Stimulated activated CD8-positive, alpha-beta memory T cell treated with anti-CD3 and anti-CD28 coated beads, Interleukin-7, amount 100 ng/mL, for 1 hour (primary cell): ENCODE results near the gene LAMB2.

ENCODE experiments used
- DNase-seq, 2 donors: peaks; one replicate each; pipeline ENCODE4 v3.0.0-alpha.2; 2020; ENCODE audit warnings: low read depth in 2 of 2

LAMB2 gene

DNA sequence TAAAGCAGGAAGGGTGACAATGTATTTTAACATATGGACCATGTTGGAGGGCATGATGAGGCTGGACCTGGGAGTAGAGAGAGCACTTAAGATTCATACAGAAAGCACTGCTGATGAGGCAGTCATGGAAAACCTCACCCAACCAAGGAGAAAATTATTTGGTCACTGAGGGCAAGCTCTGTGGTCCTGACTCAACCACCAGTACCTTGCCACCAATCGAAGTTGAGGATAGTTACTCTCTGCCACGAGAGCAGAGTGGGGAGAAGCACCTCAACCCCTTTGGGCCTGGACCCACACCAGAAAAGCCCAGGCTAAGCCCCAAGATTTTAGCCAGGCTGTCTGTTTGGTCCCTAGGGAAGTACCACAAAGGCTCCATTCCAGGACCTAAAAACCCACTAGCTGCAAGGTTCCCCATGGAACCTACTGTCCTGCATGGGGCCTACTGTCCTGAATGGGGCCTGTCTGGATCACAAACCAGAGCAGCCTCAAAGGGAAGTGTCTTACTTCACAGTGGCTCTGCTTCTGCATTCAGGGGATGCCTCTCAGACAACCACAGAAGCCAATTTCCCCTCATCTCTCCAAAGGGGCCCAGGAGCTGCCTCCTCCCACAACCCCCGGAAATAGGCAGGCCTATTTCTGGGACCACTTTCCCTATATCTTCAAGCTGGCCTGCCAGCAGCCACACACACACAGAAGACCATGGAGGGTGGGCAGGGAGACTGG is 29.1 kb upstream of the LAMB2 start:
- no peak for DNase-seq

DNA sequence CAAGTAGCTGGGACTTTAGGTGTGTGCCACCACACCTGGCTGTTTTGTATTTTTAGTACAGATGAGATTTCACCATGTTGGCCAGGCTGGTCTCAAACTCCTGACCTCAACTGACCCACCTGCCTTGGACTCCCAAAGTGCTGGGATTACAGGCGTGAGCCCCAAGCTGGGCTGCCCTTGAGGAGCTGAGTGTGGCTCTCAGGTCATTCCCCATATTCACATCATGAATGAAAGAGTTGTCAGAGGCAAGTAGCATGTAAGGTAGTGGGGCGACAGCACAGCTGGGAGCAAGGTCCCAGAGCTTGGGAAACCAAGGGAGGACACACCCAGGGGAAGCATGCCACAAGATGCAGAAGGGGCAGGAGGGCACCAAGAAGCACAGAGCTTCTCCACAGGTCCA is 28.3 kb upstream of the LAMB2 start:
- DNase-seq, result no peak

DNA sequence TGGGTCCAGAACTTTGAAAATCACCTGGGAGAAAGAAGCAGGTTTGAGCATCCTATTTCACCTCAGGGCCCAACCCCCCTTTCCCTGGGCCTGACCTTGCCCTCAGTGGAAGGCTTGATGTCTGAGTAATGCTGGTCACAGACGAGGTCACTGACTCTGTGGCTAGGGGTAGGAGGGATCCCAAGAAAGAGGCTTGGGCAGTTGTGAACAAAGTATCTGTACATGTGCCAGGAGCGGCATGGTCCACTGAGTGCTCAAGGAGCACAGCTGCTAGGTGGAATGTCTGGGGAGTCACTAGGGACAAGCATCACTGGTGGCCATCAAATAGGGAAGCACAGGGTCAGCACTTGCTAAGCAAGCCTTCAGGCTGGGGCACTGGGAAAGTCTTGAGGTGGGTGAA is 25.9 kb upstream of the LAMB2 start:
- DNase-seq, result no peak

DNA sequence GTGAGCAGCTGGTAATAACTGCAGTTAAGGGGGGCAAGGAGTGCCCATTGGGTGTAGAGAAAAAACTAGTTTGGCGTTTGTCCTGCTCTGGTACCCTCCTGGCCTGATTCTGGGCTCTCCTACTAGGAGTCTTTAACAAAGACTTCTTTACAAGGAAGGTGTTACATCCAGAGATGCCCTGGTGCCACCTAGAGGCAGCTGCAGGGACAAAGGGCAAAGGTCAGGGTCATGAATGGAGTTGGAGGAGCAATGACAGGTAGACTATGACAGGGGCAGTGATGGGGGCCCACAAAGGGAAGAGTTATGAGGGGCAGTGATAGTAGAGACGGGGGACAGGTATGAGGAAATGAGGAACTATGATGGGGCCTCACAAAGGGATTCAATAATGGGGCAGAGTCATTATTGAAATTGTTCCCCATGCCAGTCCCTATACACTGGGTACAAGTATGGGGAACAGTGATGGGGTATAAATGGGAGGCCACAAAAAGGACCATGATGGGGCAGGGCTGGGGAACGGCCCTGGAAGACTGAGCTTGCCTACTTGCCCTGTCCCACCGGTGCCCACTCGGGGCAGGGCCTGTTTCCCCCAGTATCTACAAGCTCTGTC is 25.4 kb upstream of the LAMB2 start:
- peak in 1 of 2 donors; percentile 34 for DNase-seq

DNA sequence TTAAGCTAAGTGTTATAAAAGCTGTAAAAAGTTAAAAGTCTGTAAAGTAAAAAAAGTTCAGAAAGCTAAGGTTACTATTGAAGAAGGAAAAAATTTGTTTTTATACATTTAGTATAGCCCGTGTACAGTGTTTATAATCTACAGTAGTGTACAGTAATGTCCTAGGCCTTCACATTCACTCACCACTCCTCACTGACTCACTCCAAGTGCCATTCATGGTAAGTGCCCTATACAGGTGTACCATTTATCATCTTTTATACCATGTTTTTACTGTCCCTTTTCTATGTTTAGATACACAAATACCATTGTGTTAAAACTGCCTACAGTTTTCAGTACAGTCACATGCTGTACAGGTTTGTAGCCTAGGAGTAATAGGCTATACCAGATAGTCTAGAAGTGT is 24.4 kb upstream of the LAMB2 start:
- DNase-seq, result no peak

DNA sequence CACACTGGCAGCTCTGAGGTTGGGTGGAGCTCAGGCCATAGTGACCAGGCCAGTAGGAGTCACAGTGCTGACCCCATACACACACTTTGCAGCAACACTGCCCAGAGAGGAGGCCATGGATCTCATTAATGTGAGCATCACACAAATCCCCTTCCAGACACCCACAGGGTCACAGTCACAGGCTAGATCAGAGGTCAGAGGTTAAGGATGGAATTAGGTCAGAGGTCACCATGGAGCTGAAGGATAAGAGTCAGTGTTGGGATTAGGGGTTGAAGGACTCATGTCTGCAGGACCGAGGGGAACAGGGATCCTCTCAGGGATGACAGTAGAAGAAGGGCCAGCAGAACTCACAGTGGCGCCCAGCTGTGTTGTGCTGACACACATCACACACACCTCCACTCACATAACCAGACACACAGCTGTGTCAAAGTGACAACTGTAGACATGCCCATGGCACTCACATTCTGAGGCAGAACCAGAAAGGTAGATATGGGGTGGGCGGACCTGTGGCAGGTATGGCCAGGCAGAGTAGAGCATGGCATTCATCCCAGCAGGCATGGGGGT is 20.6 kb upstream of the LAMB2 start:
- DNase-seq, result no peak

DNA sequence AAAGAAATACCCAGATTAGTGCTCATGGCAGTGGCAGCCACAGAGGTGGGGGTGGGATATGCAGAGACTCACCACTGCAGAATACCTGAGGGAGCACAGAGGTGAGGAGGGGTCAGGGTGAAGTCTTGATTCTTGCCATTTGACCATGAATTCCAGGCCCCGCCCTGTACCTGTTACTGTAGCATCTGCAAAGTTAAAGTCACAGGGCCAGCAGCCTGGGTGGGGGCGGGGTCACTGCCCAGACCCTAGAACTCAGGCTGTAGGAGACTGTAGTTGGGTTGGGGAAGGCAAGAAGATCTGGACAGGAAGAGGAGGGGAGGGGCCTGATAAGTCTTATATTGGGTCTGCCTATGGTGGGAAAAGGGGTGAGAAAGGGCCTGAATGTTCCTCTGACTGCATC is 18.8 kb upstream of the LAMB2 start:
- no peak for DNase-seq

DNA sequence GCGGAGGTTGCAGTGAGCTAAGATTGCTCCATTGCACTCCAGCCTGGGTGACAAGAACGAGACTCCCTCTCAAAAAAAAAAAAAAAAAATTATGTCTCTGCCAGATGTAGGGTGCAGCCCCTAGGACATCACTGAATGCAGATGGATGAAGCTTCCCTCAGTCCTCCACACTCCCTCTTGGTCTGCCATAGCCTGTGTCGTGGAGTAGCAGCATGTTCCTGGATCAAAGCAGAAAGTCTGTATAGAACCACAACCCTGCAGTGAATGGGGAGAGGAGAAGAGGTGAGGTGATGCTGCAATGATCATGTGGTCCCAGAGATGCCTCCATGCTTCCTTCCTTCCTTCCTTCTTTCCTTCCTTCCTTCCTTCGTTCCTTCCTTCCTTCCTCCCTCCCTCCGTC is 15.3 kb upstream of the LAMB2 start:
- no peak for DNase-seq

DNA sequence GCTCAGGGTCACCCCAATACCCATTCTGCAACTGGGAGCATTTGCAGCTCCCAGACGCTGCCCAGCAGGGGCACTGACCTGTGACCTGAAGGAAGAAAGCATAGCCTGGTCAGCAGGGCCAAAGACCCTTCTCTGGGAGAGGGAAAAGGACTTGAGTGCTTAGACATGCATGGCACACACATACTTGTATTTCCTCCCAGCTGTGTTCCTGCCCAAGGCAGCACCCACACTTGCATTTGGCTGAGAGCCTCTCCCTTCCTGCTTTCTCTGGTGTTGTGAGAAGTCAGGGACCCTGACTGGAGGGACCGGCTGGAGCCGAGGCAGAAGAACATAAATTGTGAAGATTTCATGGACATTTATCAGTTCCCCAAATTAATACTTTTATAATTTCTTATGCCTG is 7.2 kb upstream of the LAMB2 start:
- DNase-seq, result no peak

DNA sequence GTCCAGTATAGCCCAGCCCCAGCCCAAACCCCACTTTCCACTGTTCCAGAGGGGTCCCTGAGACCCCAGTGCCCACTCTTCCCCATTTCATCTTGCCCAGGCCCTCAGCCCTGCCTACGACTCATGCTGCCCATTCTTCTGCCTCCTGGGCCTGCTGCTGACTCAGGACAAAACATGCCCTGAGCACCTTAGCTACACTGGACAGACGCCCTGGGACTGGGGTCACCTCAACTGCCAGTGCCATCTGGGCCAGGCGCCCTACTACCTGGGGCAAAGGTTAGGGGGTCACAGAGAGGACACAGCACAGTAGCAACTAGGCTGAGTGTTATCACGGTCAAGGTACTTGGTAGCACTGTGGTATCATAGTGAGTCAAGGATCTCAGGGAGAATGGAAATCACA is 2.6 kb upstream of the LAMB2 start:
- DNase-seq, result no peak

DNA sequence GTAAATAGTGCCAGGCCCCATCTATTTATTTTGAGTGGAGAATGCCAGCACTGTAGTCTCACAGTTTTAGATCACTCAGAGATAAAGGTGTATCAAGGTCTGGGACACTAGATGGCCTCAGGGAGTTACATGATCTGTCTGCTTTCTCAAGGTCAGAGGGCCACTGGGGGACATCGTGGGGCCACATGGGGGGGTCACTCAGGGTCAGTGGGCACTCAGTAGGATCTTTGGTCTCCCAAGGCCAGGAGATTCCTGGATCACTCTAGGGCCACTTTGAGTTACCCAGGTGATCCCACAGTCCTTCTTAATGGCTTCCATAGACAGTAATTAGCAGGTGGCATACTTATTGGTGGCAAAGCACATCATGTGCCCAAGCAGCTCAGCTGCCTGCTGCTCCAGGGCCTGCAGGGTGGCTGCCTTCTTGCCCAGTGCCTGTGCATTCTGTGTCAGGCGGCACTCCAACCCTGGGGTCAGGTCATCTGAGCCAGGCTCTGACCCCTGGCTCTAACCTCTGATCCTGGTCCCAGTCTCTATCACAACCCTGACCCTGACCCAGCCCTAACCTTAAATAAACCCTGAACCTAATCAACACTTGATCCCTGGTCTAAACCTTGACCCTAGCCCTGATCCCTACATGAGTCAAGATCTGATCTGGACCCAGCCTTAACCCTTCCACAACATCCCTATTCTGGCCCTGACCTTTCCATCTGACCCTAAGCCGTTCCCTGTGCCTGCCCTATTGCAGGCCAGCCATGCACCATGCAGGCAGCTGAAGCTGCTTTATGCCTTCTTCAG is 1.8 kb upstream of the LAMB2 start:
- DNase-seq, result no peak

DNA sequence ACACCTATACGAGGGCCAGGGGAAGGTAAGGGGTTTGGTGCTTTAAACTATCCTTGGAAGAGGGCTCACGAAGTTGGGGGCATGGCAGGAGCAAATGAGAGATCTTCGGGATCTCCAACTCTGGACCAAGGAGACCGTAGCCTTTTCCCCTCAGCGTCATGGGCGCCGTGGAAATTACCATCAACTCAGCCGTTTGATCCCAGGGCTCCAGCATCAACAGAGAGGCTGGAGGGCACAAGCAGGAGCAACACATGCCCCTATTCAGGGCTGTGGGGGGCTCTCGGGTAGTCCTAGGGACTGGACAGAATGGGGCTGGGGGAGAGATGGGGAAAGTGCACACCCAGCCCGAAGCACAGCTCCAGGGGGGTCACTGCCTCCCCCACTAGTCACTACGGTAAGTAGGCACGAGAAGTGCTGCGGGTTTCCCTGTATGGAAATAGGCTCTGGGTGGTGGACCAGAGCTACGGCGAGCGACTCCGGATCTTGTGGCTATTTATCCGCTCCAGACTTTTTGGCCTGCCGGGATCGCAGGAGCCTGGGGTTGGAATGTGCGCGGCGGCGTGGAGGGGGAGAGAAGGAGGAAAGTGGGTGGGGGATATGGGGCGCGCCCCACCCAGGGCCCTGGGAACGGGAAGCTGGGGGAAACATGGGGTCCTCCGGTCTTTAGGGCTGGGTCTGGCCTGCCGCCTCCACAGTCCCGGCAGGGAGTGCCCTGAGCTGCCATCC is 539 bp upstream of the LAMB2 start:
- DNase-seq, result no peak

DNA sequence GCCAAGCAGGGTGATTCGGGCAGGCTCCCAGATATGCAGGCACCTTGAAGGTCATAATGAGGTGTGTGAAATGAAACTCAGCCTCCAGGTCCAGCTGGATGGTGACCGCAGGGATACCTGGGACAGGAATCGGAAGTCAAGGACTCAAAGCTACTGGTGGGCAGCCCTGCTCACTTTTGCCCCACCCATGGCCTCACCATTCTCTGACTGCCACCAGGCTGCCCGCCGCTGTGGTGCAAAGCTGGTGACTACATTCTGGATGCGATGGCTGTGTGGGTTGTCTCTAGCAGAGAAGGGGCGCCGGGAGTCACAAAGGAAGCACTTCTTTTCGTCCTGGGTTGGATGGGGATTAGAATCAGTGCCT is 795 bp downstream of the LAMB2 start:
- DNase-seq, result no peak

DNA sequence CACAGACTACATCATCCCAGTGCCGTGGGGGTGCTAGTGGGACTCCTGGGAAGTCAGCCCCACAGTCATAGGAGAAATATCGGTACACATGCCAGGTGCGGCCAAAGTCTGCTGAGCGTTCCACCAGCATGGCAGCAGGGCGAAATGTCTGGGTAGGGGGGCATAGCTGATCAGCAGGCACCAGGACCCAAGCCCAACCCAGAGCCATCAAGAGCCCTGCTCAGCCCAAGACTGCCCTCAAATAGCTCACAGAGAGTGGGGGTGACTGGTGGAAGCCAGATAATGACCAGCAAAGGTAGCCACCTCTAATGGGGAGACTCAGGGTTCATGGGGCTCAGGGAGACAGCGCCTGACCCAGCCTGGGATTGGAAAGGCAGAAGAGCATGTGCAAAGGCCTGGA is 1.3 kb downstream of the LAMB2 start:
- no peak for DNase-seq

DNA sequence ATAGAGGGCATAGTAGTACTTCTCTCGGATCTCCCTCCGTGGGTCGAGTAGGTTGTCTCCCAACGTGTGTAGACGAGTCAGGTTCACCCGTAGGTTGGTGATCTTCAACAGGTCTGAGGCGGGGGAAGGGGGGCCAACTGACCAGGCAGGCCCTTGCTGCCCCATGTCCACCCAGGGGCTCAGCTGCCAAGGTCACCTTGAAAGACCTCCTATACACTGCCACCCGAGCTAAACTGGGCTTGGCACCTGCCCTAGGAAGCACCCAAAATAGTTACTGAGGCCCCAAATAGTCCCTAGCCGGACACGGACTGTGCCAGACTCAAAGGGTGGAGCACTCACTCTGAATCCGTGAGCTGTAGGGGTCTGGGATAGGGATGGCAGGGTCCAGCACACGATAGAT is 1.8 kb downstream of the LAMB2 start:
- no peak for DNase-seq

DNA sequence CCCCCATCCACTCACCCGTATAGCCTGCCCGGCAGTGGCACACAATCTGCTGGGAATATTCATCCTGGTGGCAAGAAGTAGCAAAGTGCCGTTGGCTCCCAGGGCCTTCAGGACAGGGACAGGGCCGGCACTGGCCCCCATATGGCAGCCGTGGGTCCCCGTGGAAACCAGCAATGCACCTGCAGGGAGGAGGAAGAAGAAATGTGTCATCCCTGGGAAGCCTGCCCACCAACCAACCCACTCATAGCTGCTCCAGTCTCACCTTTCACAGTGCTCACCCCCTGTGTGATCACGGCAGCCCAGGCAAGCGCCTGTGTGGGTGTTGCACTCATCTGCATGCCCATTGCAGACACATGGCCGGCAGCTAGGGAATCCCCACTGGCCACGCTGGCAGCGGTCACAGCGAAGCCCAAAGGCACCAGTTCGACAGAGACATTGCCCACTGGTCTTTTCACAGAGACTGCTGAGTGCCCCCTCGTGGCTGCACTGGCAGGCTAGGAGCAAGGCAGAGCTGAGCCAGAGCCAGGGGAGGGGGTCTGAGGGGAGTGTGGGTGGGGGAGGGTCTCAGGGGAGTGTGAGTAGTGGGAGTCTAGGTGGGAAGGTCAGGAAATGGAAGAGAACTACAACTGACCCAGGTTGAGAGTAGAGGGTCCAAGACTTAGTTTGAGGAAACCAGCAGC is 7.7 kb downstream of the LAMB2 start:
- DNase-seq, result no peak

DNA sequence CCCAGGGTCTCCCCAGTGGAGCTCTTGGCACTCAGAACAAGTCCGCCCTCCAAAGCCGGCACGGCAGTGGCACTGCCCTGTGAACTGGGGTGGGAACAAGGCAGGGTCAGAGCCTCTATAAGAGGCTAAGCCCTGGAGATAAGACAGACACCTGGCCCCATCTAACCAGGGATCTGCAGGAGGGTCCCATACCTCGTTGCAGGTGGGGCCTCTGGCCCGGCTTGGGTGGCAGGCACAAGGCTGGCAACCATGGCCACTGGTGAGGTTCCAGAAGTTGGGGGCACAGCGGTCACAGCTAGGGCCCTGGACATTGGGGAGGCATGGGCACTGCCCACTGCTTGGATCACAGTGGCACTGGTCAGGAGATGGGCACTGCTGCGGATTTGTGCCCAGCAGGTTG is 8.6 kb downstream of the LAMB2 start:
- DNase-seq, result no peak

DNA sequence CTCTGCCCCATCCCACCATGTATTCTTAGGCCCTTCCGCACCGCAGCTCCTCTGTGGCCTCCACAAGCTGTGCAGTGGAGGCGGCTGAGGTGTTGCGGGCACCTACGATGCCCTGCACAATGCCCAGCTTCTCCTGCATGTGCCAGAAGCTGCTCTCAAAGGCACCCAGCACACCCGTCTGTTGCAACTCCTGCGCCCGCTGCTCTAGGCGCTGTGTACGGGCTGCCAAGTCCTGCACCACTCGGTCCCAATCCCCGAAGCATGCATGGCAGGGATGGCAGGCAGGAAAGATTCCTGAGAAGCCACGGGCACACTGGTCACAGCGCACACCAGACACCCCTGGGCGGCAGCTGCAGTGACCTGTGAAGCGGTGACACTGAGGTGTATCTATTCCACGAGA is 9.2 kb downstream of the LAMB2 start:
- DNase-seq, result no peak

DNA sequence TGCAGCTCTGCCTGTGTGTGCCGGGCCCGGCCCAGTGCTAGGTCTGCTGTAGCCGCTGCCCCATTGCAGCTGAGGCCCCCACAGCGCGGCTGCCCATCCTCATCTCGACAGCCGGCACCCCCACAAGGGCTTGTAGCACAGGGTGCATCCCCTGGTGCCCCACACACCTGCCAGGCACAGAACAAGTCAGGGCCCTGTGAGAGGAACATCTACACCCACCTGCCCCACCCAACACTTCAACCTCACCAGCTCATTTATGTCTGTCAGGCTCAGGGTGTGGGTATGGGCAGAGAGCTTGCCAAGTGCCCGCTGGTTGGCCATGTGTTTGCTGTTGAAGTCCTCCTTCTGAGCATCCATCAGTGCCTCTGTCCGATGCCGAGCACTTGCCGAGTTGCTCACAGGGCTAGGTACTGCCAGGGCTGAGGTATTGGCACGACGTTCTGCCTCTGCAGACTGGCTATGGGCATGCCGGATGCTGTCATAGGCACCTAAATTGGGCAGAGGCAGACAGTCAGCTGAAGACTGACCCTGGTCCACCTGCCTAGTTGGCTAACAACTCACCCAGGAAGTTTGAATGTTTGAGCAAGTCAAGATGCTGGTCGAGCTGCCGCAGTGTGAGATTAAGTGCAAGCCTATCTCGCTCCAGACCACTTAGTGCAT is 9.8 kb downstream of the LAMB2 start:
- DNase-seq, result no peak

DNA sequence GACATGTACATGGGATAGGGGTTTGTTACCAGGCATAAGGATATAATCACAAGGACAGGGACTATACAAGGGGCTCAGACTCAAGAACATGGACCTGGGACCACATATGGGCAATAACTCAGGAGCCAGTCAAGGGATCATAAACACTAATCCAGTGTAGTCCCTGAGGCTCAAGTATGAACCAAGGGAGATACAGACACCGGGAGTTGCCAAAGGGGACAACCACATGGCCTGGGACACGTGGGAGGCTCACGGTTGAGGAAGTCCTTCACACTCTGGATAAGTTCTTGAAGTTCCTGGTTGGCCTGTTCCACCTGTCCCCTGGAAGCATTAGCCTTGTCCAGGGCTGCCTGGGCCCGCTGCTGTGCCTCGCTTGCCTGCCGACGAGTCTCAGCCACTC is 10.4 kb downstream of the LAMB2 start:
- no peak for DNase-seq

DNA sequence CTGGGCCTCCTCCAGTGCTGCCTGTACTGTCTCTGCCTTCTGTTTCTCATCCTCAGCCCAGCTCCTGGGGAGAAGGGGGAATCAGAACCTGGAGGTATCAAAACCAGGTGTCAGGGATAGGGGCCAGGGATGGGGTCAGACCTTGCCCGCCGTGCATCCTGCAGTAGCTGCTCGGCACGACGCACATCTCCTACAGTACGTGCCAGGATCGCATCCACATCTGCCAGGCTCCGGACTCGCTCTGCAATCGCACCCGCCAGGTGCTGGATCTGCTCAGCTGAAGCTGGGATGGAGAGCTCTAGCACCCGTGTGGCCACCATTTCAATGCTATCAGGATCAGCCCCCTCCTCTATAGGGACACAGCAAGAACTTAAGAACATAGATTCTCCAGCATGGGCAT is 10.8 kb downstream of the LAMB2 start:
- DNase-seq, result no peak
